Mononuclear cell (primary cell): Measurements from ENCODE around the gene CTSE. TPM values are rescaled to one million over a fixed set of nuclear protein-coding genes. Genes with fewer than 3 reads are reported as not detected.
"Not testable (repeated sequence)": the region's sequence is repeated elsewhere in the genome, so short reads cannot be mapped to it uniquely, and the experiment has no call there.

Experiments
- H3K27me3 ChIP-seq: 2 replicates; pipeline ENCODE4 v1.6.0; 2011; ENCODE audit warnings: low read length, control low read depth; ENCODE audit not compliant: insufficient read depth
- H3K4me1 ChIP-seq: 2 replicates; pipeline ENCODE4 v1.5.1; 2011; ENCODE audit warnings: mild to moderate bottlenecking, low read length, control low read depth; ENCODE audit not compliant: insufficient read depth
- H3K4me3 ChIP-seq: 2 replicates; pipeline ENCODE4 v1.5.1; 2011; ENCODE audit warnings: mild to moderate bottlenecking, low read length, moderate library complexity
- H3K9me3 ChIP-seq: 2 replicates; pipeline ENCODE4 v1.5.1; 2011; ENCODE audit warnings: low read depth, mild to moderate bottlenecking, control low read depth, low read length
- total RNA-seq: library from RNA; depleted of rRNA; stranded (reverse); fragments of >200 nt; gene quantifications from one replicate; pipeline ENCODE4 v1.2.3, GENCODE V29; 2012

CTSE gene
- total RNA-seq, 1 donor = not detected

GRCh38 chr1:205998457-205999241, 25.0 kb downstream of the CTSE start:
- H3K27me3 ChIP-seq = no peaks in the 10 kb centered on the region
- H3K4me1 ChIP-seq = peaks cover 31% of the 10 kb centered on the region
- no peaks in the 10 kb centered on the region for H3K9me3 ChIP-seq
- H3K4me3 ChIP-seq = no peak overlapping the region

- not testable (repeated sequence) for H3K4me3 ChIP-seq, H3K9me3 ChIP-seq, H3K27me3 ChIP-seq
- H3K4me1 ChIP-seq = peaks cover 11% of the 10 kb centered on the region
Observed at GRCh38 chr1:205996641-205997040, 27.1 kb downstream of the CTSE start.

- no peaks in the 10 kb centered on the region for H3K27me3 ChIP-seq
- H3K4me1 ChIP-seq = no peaks in the 10 kb centered on the region
- H3K9me3 ChIP-seq = no peaks in the 10 kb centered on the region
- no peak overlapping the region for H3K4me3 ChIP-seq
Observed at GRCh38 chr1:205994346-205994745, 29.3 kb downstream of the CTSE start.

GRCh38 chr1:205993068-205993467, 30.6 kb downstream of the CTSE start:
- Histone ChIP-seq H3K4me1 (no peaks in the 10 kb centered on the region), H3K27me3 (no peaks in the 10 kb centered on the region), H3K4me3 (no peak overlapping the region), H3K9me3 (no peaks in the 10 kb centered on the region)

GRCh38 chr1:205992218-205992882, 31.3 kb downstream of the CTSE start:
- no peak overlapping the region for H3K4me3 ChIP-seq
- H3K9me3 ChIP-seq = no peaks in the 10 kb centered on the region
- no peaks in the 10 kb centered on the region for H3K27me3 ChIP-seq
- H3K4me1 ChIP-seq = no peaks in the 10 kb centered on the region

GRCh38 chr1:205991237-205991636, 32.5 kb downstream of the CTSE start:
- H3K4me1 ChIP-seq = no peaks in the 10 kb centered on the region
- no peaks in the 10 kb centered on the region for H3K9me3 ChIP-seq
- H3K4me3 ChIP-seq = no peak overlapping the region
- H3K27me3 ChIP-seq = no peaks in the 10 kb centered on the region

GRCh38 chr1:205990226-205990625, 33.5 kb downstream of the CTSE start:
- Histone ChIP-seq H3K27me3 (no peaks in the 10 kb centered on the region), H3K9me3 (no peaks in the 10 kb centered on the region), H3K4me3 (no peak overlapping the region), H3K4me1 (no peaks in the 10 kb centered on the region)

- H3K4me3 ChIP-seq = no peak overlapping the region
- no peaks in the 10 kb centered on the region for H3K27me3 ChIP-seq
- no peaks in the 10 kb centered on the region for H3K9me3 ChIP-seq
- no peaks in the 10 kb centered on the region for H3K4me1 ChIP-seq
Observed at GRCh38 chr1:205989786-205990185, 33.9 kb downstream of the CTSE start.

GRCh38 chr1:205988585-205988995, 35.1 kb downstream of the CTSE start:
- no peaks in the 10 kb centered on the region for H3K27me3 ChIP-seq
- H3K4me1 ChIP-seq = no peaks in the 10 kb centered on the region
- no peak overlapping the region for H3K4me3 ChIP-seq
- H3K9me3 ChIP-seq = no peaks in the 10 kb centered on the region

GRCh38 chr1:205986861-205987260, 36.8 kb downstream of the CTSE start:
- H3K9me3 ChIP-seq = no peaks in the 10 kb centered on the region
- no peaks in the 10 kb centered on the region for H3K27me3 ChIP-seq
- H3K4me3 ChIP-seq = no peak overlapping the region
- no peaks in the 10 kb centered on the region for H3K4me1 ChIP-seq

GRCh38 chr1:205986292-205986691, 37.4 kb downstream of the CTSE start:
- no peaks in the 10 kb centered on the region for H3K4me1 ChIP-seq
- H3K9me3 ChIP-seq = no peaks in the 10 kb centered on the region
- H3K27me3 ChIP-seq = no peaks in the 10 kb centered on the region

GRCh38 chr1:205985330-205986005, 38.2 kb downstream of the CTSE start:
- Histone ChIP-seq H3K4me3 (no peak overlapping the region), H3K4me1 (no peaks in the 10 kb centered on the region), H3K27me3 (no peaks in the 10 kb centered on the region), H3K9me3 (no peaks in the 10 kb centered on the region)

More at GRCh38 chr1:205986292-205986691, 37.4 kb downstream of the CTSE start:
- H3K4me3 ChIP-seq = no peak overlapping the region

GRCh38 chr1:205983925-205984725, 39.6 kb downstream of the CTSE start:
- H3K9me3 ChIP-seq = no peaks in the 10 kb centered on the region
- H3K4me3 ChIP-seq = no peak overlapping the region
- H3K4me1 ChIP-seq = no peaks in the 10 kb centered on the region
- H3K27me3 ChIP-seq = no peaks in the 10 kb centered on the region

GRCh38 chr1:205981257-205981656, 42.4 kb downstream of the CTSE start:
- Histone ChIP-seq H3K27me3 (no peaks in the 10 kb centered on the region), H3K9me3 (no peaks in the 10 kb centered on the region), H3K4me3 (no peak overlapping the region), H3K4me1 (no peaks in the 10 kb centered on the region)
